ENCODE data around the gene NFKBIZ.
"Not testable (repeated sequence)": the region's sequence is repeated elsewhere in the genome, so short reads cannot be mapped to it uniquely, and the experiment has no call there.

The NFKBIZ gene

DNA sequence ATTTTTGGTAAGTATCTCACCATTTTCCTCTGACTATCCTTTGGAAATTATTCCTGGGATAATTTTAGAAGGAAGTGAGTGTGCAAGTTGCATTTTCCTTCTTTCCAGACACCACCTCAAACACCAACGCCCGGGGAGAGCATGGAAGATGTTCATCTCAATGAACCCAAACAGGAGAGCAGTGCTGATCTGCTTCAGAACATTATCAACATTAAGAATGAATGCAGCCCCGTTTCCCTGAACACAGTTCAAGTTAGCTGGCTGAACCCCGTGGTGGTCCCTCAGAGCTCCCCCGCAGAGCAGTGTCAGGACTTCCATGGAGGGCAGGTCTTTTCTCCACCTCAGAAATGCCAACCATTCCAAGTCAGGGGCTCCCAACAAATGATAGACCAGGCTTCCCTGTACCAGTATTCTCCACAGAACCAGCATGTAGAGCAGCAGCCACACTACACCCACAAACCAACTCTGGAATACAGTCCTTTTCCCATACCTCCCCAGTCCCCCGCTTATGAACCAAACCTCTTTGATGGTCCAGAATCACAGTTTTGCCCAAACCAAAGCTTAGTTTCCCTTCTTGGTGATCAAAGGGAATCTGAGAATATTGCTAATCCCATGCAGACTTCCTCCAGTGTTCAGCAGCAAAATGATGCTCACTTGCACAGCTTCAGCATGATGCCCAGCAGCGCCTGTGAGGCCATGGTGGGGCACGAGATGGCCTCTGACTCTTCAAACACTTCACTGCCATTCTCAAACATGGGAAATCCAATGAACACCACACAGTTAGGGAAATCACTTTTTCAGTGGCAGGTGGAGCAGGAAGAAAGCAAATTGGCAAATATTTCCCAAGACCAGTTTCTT, 3.9 kb downstream of the NFKBIZ start:
- H3K27me3 Mint-ChIP-seq = no peaks in the 10 kb centered on the region
- H3K9me3 Mint-ChIP-seq = no peaks in the 10 kb centered on the region
- H3K27ac Mint-ChIP-seq = peak overlapping the region; percentile 100
- H3K4me1 Mint-ChIP-seq = peaks cover 78% of the 10 kb centered on the region
- H3K4me3 Mint-ChIP-seq = peak overlapping the region; percentile 98
- peaks cover 60% of the 10 kb centered on the region for H3K36me3 Mint-ChIP-seq

DNA sequence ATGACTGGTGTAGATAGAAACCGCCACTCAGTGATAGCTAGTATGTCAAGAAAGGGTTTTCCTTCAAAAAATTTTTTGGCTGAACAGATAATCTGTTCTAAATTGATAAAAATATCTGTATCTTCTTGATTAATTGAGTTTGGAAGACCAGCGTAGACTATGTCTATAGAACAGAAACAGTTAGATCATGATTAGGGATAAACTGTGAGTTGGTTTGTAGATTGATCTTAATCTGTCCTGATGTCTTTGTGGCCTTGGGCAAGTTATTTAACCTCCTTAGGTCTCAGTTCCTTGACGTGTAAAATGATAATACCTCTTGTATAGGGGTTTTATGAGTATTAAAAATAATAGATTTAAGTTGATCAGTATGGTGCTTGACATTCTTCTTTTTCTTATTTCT, 4.7 kb downstream of the NFKBIZ start:
- peak overlapping the region; percentile 87 for H3K27ac Mint-ChIP-seq
- no peaks in the 10 kb centered on the region for H3K9me3 Mint-ChIP-seq
- peaks cover 79% of the 10 kb centered on the region for H3K4me1 Mint-ChIP-seq
- H3K27me3 Mint-ChIP-seq = no peaks in the 10 kb centered on the region
- peaks cover 67% of the 10 kb centered on the region for H3K36me3 Mint-ChIP-seq
- peak overlapping the region; percentile 69 for H3K4me3 Mint-ChIP-seq

DNA sequence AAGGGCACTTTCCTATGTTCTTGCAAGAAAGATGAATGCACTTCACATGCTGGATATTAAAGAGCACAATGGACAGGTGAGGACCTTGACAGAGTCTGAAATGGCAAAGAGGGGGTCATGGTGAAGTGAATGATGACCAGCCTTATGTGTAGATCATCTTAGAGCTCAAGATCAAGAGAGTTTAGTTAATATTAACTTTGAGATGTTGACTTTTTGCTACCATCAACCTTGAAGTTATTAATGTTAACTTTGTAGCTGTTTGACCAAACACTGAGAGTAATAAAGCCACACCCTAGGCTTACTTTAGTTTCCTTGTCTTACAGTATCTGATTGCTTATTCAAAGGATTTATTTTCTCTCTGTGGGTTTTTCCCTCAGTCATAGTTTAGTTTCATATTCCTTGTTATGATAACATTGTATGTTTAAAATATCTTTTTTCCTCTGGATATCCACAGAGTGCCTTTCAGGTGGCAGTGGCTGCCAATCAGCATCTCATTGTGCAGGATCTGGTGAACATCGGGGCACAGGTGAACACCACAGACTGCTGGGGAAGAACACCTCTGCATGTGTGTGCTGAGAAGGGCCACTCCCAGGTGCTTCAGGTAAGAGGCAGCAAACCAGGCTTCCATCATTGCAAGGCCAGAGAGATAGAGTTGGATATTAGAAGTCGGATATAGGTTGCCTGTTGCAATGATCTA, 5.4 kb downstream of the NFKBIZ start:
- Mint-ChIP-seq H3K4me3 (peak overlapping the region; percentile 69), H3K36me3 (peaks cover 73% of the 10 kb centered on the region), H3K27me3 (no peaks in the 10 kb centered on the region), H3K9me3 (no peaks in the 10 kb centered on the region), H3K27ac (peak overlapping the region; percentile 73), H3K4me1 (peaks cover 87% of the 10 kb centered on the region)

DNA sequence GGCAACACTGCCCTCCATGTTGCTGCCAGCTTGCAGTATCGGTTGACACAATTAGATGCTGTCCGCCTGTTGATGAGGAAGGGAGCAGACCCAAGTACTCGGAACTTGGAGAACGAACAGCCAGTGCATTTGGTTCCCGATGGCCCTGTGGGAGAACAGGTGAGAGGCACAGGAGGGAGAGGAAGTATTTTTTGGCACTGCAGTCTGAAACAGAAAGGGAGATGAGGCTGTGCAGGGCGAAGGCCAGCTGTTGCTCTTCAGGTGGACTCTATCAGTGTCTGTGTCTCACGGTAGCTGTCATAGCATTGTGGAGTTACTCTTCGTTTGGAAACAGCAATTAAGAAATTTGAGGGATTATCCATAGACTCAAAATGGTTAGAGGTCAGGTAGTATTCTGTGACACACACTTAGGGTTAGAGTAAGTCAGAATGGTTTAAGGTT, 8.0 kb downstream of the NFKBIZ start:
- Mint-ChIP-seq H3K4me1 (peaks cover 90% of the 10 kb centered on the region), H3K4me3 (peak overlapping the region; percentile 59), H3K27me3 (no peaks in the 10 kb centered on the region), H3K27ac (peak overlapping the region; percentile 75), H3K36me3 (peaks cover 63% of the 10 kb centered on the region), H3K9me3 (no peaks in the 10 kb centered on the region)

DNA sequence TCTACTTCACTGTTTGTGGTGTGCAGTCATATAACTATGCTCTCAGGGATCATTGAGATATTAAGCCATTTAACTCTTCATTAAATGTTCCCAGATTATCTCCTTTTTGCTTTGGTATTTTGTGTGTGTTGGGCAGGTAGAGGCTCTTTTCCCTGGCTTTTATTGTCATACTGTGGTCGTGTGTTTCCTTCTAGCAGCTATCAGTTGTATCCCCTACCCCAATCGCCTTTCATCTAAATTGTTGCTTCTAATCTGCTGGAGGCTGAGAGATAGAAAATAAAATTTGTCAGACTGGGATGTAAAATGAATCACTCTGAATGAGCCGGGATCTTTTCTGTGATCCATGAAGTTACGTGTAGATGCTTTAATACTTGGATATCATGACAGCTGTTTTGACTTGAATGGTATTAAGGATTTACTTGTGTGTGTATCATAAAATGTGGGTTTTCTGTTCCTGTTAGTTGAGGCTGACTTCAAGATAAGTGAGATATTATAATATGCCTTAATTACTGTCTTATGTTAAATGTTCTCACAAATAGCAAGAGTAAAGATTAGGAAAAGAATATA, 9.2 kb downstream of the NFKBIZ start:
- H3K27me3 Mint-ChIP-seq = no peaks in the 10 kb centered on the region
- H3K9me3 Mint-ChIP-seq = no peaks in the 10 kb centered on the region
- no peak overlapping the region for H3K4me3 Mint-ChIP-seq
- H3K4me1 Mint-ChIP-seq = peaks cover 89% of the 10 kb centered on the region
- H3K36me3 Mint-ChIP-seq = peaks cover 51% of the 10 kb centered on the region
- peak overlapping the region; percentile 77 for H3K27ac Mint-ChIP-seq

DNA sequence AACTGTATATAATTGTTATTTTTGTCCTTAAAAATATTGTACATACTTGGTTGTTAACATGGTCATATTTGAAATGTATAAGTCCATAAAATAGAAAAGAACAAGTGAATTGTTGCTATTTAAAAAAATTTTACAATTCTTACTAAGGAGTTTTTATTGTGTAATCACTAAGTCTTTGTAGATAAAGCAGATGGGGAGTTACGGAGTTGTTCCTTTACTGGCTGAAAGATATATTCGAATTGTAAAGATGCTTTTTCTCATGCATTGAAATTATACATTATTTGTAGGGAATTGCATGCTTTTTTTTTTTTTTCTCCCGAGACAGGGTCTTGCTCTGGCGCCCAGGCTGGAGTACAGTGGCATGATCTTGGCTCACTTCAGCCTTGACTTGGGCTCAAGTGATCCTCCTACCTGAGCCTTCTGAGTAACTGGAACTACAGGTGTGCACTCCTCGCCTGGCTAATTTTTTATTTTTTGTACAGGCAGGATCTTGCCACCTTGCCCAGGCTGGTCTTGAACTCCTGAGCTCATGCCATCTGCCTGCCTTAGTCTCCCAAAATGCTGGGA, 10.7 kb downstream of the NFKBIZ start:
- no peaks in the 10 kb centered on the region for H3K27me3 Mint-ChIP-seq
- no peak overlapping the region for H3K4me3 Mint-ChIP-seq
- H3K9me3 Mint-ChIP-seq = no peaks in the 10 kb centered on the region
- H3K27ac Mint-ChIP-seq = no peak overlapping the region
- peaks cover 38% of the 10 kb centered on the region for H3K36me3 Mint-ChIP-seq
- peaks cover 81% of the 10 kb centered on the region for H3K4me1 Mint-ChIP-seq

DNA sequence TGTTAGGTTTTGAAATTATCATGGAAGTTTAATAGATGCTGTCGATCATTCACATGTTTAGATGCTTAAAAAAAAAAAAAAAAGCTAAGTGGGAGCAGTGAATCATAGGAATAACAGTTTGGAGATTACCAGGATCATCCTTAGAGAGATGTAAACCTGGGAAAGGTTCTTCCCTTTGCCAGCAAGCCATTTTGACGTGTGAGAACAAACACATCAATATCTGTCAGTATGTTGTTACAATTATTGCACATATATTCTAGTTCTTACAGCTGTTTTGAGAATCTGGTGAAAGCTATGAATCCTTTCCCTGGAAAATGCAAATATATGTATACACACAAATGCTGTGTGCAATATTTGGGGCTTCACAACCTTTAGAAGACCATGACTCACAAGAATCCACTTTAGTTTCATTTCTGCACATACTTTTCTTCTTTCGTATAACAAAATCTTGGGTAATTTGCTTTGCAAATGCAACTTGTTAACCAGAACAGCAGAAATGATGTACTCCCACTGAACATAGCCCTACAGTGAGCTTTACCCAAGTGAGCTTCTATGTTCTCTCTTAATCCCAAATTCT, 12.0 kb downstream of the NFKBIZ start:
- no peaks in the 10 kb centered on the region for H3K9me3 Mint-ChIP-seq
- peaks cover 73% of the 10 kb centered on the region for H3K4me1 Mint-ChIP-seq
- H3K27me3 Mint-ChIP-seq = no peaks in the 10 kb centered on the region
- H3K36me3 Mint-ChIP-seq = peaks cover 32% of the 10 kb centered on the region
- H3K4me3 Mint-ChIP-seq = no peak overlapping the region
- H3K27ac Mint-ChIP-seq = peak overlapping the region; percentile 76

DNA sequence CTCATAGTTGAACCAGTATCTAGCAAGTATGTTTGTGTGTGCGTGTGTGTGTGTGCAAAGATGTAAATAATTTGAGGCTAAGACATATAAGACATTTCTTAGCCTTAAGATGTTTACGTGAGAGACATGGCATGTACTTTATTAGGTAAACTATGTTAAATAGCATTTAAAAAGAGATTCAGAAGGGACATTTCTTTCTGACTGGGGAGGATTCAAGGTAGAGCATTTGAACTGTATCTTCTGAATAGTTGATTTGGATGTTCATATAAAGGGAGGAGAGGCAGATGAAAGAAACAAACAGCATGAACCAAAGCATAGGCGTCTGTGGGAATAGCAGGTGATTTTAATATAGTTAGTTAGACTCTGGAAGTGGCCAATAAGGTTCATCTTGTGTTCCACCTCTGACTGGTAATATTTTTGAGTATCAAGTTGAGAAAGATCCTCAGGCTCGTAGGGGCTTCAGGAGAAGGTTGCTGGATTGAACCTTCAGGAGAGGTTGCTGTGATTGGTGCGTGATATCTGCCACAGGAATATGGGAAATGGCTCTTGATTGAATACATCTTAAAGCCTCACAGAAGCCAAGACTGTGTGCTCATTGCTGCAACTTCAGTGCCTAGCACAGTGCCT, 12.6 kb downstream of the NFKBIZ start:
- H3K27ac Mint-ChIP-seq = peak overlapping the region; percentile 20
- H3K36me3 Mint-ChIP-seq = peaks cover 30% of the 10 kb centered on the region
- no peak overlapping the region for H3K4me3 Mint-ChIP-seq
- H3K27me3 Mint-ChIP-seq = no peaks in the 10 kb centered on the region
- H3K4me1 Mint-ChIP-seq = peaks cover 66% of the 10 kb centered on the region
- no peaks in the 10 kb centered on the region for H3K9me3 Mint-ChIP-seq

DNA sequence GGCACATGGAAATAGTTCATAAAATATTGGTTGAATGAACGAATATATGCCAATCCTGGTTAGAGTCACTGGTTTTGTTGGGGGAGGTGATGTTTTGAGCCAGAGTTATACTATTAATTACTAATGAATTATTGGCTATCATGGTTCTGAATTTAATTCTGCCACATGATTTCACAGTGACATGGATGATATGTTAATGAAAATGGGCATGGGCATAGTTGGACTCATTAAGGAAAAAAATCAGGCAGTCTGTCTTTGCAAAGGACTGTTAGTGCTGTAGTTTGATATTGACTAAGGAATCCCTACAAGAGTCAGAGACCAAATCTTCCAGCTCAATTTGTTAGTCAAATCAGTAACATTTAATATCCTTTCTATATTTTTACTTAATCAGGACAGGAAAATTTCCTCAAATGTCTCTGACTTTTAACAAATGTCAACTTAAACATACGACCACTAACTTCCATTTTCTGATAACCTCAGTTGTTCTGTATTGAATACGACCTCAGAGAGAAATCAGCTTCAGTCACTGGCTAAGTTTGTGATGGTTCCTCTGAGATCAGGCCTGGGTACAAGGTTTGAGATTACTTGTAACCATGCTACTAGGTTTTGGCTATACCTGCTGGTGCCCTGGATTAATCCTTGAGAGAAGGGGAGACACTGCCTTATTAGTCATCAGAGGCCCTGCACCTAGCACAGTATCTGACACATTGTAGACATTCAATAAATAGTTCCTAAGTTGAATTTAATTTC, 13.3 kb downstream of the NFKBIZ start:
- H3K36me3 Mint-ChIP-seq = peaks cover 25% of the 10 kb centered on the region
- H3K27me3 Mint-ChIP-seq = no peaks in the 10 kb centered on the region
- no peak overlapping the region for H3K27ac Mint-ChIP-seq
- H3K4me3 Mint-ChIP-seq = no peak overlapping the region
- peaks cover 65% of the 10 kb centered on the region for H3K4me1 Mint-ChIP-seq
- no peaks in the 10 kb centered on the region for H3K9me3 Mint-ChIP-seq

DNA sequence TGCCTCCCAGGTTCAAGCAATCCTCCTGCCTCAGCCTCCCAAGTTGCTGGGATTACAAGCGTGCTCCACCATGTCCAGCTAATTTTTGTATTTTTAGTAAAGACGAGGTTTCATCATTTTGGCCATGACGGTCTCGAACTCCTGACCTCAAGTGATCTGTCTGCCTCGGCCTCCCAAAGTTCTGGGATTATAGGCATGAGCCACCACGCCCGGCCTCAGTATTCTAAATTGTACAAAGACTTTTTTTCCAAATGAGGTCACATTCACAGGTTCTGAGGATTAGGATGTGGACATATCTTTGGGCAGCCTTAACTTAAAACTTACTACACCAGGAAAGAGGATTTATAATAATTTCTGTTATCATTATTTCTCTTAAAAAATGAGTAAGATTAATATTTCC, 15.6 kb downstream of the NFKBIZ start:
- H3K27ac Mint-ChIP-seq, H3K27me3 Mint-ChIP-seq, H3K4me3 Mint-ChIP-seq, H3K9me3 Mint-ChIP-seq, H3K36me3 Mint-ChIP-seq: not testable (repeated sequence)
- peaks cover 45% of the 10 kb centered on the region for H3K4me1 Mint-ChIP-seq

GRCh38 chr3:101865751-101866509, 16.6 kb downstream of the NFKBIZ start:
- Mint-ChIP-seq H3K36me3 (peaks cover 3% of the 10 kb centered on the region), H3K4me1 (peaks cover 42% of the 10 kb centered on the region), H3K4me3 (no peak overlapping the region), H3K27ac (no peak overlapping the region), H3K9me3 (no peaks in the 10 kb centered on the region), H3K27me3 (no peaks in the 10 kb centered on the region)

- no peak overlapping the region for H3K27ac Mint-ChIP-seq
Observed at GRCh38 chr3:101867511-101867910, 18.2 kb downstream of the NFKBIZ start.

DNA sequence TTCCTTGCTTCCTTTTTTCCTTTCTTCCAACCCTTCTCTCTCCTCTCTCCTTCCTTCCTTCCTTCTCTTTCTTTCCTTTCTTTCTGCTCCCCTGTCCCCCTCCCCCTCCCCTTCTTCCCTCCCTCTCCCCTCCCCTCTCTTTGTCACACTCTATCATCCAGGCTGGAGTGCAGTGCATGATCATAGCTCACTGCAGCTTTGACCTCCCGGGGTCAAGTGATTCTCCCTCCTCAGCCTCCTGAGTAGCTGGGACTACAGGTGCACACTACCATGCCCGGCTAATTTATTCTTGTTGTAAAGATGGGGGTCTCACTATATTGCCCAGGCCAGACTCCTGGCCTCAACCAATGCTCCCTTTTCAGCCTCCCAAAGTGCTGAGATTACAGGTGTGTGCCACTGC, 18.7 kb downstream of the NFKBIZ start:
- Mint-ChIP-seq H3K36me3 (no peaks in the 10 kb centered on the region), H3K4me3 (no peak overlapping the region), H3K27me3 (no peaks in the 10 kb centered on the region), H3K27ac (no peak overlapping the region), H3K9me3 (no peaks in the 10 kb centered on the region), H3K4me1 (peaks cover 22% of the 10 kb centered on the region)

More at GRCh38 chr3:101867511-101867910, 18.2 kb downstream of the NFKBIZ start:
- Mint-ChIP-seq H3K4me1 (peaks cover 26% of the 10 kb centered on the region), H3K27me3 (no peaks in the 10 kb centered on the region), H3K36me3 (no peaks in the 10 kb centered on the region), H3K4me3 (no peak overlapping the region), H3K9me3 (no peaks in the 10 kb centered on the region)

Data from activated naive CD4-positive, alpha-beta T cell treated with anti-CD3 and anti-CD28 coated beads, Interleukin-2, amount 50 U/mL, for 24 hours (primary cell).